Activated naive CD8-positive, alpha-beta T cell treated with anti-CD3 and anti-CD28 coated beads, Interleukin-2, amount 10 ng/mL, durations not matched to agents 7 days and 5 days (primary cell): ENCODE results near the gene HOMEZ. TPM values are rescaled to one million over a fixed set of nuclear protein-coding genes. Genes with fewer than 3 reads are reported as not detected.
A peak's percentile ranks its signal among the peaks of the same experiment; 100 is the strongest.
"Not testable (repeated sequence)": the region's sequence is repeated elsewhere in the genome, so short reads cannot be mapped to it uniquely, and the experiment has no call there.

Experiments used
- ATAC-seq: fragments of 150-1000 bp; cut with Tn5 transposase; one replicate; pipeline ENCODE4 v1.10.0; 2021; ENCODE audit warnings: low read depth, moderate library complexity
- POLR2A ChIA-PET: fragments of 350-600 bp; sonication (Branson Sonifier 250); formaldehyde crosslinking; loops from one replicate; lab custom pipeline; 2021; ENCODE audit warnings: antibody characterized with exemption; lab: Charles Lee
- DNase-seq: peaks from one replicate; pipeline ENCODE4 v3.0.0; 2021
- H3K27ac Mint-ChIP-seq: one replicate; pipeline ENCODE4 v1.8.0; 2022; ENCODE audit warnings: mild to moderate bottlenecking, mixed read lengths
- H3K27me3 Mint-ChIP-seq: one replicate; pipeline ENCODE4 v1.8.0; 2022; ENCODE audit warnings: mild to moderate bottlenecking, moderate library complexity, mixed read lengths
- H3K36me3 Mint-ChIP-seq: one replicate; pipeline ENCODE4 v1.8.0; 2021; ENCODE audit warnings: mild to moderate bottlenecking, mixed read lengths
- H3K4me1 Mint-ChIP-seq: one replicate; pipeline ENCODE4 v1.8.0; 2021; ENCODE audit warnings: mixed read lengths
- H3K4me3 Mint-ChIP-seq: one replicate; pipeline ENCODE4 v1.8.0; 2022; ENCODE audit warnings: mild to moderate bottlenecking, moderate library complexity, mixed read lengths
- H3K9me3 Mint-ChIP-seq: one replicate; pipeline ENCODE4 v1.8.0; 2021; ENCODE audit warnings: mixed read lengths
- total RNA-seq, 2 experiments: library from RNA; stranded (reverse); gene quantifications; one replicate each; pipeline ENCODE4 v1.2.3, GENCODE V29; 2021

HOMEZ gene
- total RNA-seq, 2 experiments from 2014 or later: 11.8 to 12.8 TPM

DNA sequence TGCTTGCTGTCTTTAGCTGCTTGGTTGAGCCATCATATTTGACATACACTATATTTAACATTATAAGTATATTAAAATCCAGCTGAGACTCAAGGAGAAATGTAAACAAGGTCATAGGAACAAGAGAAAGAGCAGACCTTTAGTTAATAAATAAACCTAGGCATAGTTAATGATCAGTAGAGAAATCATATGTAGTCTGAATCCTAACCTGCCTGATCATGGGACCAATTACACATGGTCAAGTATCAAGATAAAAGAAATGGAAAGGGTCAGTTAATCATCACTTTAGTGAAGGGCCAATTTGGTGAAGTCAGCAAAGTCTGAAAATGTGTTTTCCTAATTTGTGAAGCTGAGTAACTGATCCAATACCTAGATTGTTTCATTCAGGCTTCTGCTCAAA is 40.6 kb downstream of the HOMEZ start:
- no peaks in the 10 kb centered on the region for H3K9me3 Mint-ChIP-seq
- ATAC-seq: no peak
- no peaks in the 10 kb centered on the region for H3K36me3 Mint-ChIP-seq
- H3K4me1 Mint-ChIP-seq: no peaks in the 10 kb centered on the region
- H3K27ac Mint-ChIP-seq: no peak overlapping the region
- peaks cover 15% of the 10 kb centered on the region for H3K27me3 Mint-ChIP-seq
- H3K4me3 Mint-ChIP-seq: no peak overlapping the region
- POLR2A ChIA-PET: no interaction called here
- DNase-seq: no peak

DNA sequence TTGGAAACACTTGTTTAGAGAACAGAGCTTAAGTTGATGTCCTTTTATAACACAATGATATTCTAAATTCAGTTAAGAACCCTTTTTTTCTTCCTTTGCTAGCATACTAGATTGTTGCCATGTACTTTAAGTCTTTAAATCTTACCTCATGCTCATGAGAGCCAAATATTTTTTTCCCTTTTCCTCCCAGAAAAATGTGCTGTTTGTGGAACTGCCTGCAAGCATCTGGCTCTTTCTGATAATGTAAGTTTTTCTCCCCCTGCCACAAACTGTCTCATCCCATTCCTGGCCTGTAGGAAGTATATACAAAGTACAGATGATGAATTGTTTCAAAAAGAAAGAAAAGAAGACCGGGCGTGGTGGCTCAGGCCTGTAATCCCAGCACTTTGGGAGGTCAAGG is 42.9 kb downstream of the HOMEZ start:
- no peak for ATAC-seq
- DNase-seq: no peak
- POLR2A ChIA-PET: no interaction called here
- Mint-ChIP-seq H3K4me3 (no peak overlapping the region), H3K9me3 (no peaks in the 10 kb centered on the region), H3K27me3 (peaks cover 15% of the 10 kb centered on the region), H3K4me1 (peaks cover under 1% of the 10 kb centered on the region), H3K27ac (no peak overlapping the region), H3K36me3 (no peaks in the 10 kb centered on the region)

DNA sequence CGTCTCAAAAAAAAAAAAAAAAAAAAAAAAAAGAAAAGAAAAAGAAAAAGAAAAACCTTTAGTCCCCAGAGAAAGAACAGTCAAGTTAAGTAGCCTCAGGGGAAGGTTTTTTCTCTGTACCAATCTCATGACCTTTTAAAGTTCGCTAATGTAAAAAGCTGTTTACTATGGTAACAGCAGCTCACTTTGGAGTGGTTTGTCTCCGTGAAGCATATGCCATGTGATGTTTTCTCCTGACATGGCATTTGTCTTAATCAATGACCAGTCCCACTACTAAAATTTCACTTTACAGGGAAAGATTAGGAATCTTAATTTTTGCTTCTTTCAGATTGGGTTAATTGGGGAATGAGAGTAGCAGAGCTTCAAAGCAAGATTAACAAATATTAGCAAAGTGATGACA is 43.9 kb downstream of the HOMEZ start:
- POLR2A ChIA-PET: no interaction called here
- ATAC-seq: no peak
- Mint-ChIP-seq H3K27ac (no peak overlapping the region), H3K27me3 (peaks cover 22% of the 10 kb centered on the region), H3K4me3 (no peak overlapping the region), H3K4me1 (peaks cover 7% of the 10 kb centered on the region), H3K36me3 (no peaks in the 10 kb centered on the region), H3K9me3 (no peaks in the 10 kb centered on the region)
- DNase-seq: no peak

DNA sequence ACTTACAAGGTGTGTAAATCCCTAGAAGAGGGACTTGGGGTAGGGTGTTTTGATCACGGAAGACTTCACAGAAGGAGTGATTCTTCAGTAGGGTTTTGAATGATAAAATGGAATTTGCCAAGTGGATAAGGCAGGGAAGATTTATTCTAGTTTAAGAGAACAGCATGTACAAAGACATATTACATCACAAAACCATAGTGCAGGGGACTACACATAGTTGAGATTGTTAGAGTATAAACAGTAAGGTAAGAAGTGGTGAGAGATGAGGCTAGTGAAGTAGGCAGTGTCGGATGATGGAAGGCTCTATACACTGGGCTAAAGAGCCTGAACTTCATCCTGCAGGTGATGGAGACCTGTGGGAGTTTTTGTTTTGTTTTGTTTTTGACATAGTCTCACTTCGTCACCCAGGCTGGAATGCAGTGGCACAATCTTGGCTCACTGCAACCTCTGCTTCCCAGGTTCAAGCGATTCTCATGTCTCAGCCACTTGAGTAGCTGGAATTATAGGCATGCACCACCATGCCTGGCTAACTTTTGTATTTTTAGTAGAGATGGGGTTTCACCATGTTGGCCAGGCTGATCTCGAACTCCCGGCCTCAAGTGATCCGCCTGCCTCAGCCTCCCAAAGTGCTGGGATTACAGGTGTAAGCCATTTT is 44.7 kb downstream of the HOMEZ start:
- H3K9me3 Mint-ChIP-seq, ATAC-seq, H3K27ac Mint-ChIP-seq, POLR2A ChIA-PET, H3K4me3 Mint-ChIP-seq, H3K36me3 Mint-ChIP-seq, DNase-seq, H3K4me1 Mint-ChIP-seq: not testable (repeated sequence)
- peaks cover 27% of the 10 kb centered on the region for H3K27me3 Mint-ChIP-seq

DNA sequence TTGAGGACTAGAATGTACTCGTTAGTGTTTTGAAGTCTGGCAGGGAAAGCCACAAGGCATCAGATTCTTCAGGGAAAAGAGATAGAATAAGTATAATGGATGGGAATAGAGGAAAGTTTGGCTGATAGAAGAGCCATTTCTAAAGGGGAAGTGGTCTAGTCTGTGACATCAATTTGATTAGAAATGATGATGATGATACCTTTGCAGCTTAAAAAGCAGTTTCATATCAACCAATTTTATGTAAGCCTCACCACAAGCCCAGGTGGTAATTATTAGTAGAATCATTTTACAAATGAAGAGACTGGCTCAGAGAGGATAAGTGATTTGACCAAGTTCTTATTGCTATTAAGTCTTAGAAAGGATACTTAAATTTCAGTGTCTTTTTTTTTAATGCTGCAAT is 45.3 kb downstream of the HOMEZ start:
- peaks cover 30% of the 10 kb centered on the region for H3K27me3 Mint-ChIP-seq
- no peak overlapping the region for H3K27ac Mint-ChIP-seq
- DNase-seq (no peak), ATAC-seq (no peak)
- no peak overlapping the region for H3K4me3 Mint-ChIP-seq
- POLR2A ChIA-PET: no interaction called here
- no peaks in the 10 kb centered on the region for H3K9me3 Mint-ChIP-seq
- H3K4me1 Mint-ChIP-seq: peaks cover 7% of the 10 kb centered on the region
- no peaks in the 10 kb centered on the region for H3K36me3 Mint-ChIP-seq

DNA sequence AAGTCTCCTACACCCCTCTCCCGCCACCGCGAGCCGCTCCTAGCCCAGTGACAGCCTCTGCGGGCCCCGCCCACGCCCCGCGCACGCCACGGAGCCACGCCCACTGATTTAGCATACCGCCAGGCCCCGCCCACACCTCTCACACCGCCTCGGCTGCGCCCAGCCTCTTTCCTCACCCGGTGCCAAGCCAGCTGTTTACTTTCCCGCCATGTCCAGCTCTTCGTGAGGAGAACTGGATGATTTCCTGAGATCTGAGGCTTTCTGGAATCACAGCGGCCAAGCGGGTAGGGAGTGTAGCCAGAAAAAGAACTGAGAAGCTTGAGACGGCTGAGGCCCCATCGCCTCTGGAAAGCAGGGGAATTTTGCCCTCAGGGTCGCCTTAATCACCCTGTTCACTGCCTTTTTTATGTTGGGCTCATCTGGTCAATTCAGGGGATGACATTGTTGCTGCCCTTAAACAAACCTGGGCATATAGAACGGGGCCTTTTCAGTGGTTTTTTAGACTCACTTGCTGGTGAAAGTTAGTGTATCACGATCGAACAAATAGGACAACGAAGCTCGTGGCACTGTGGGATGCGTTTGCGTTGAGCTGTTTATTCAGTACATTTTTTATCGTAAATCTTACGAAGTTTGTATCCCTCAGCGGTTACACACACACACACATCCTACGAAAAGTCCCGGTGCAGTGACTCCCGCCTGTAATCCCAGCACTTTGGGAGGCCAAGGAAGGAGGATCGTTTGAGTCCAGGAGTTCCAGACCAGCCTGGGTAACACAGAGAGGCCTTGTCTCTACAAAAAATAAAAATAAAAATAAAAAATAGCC is 47.9 kb downstream of the HOMEZ start, which contains the start of gene RNF212B:
RNF212B (plus strand) TSS at position 165 of the 823 bp plus-strand sequence. CDS start 2,410 bp downstream, outside the sequence.
- POLR2A ChIA-PET: interaction anchor here (0.5 kb wide), 1 partner anchor 65 kb away, joined by 3 read pairs; no protein-coding TSS in a partner anchor
- Mint-ChIP-seq H3K36me3 (no peaks in the 10 kb centered on the region), H3K9me3 (no peaks in the 10 kb centered on the region), H3K4me1 (peaks cover 7% of the 10 kb centered on the region), H3K27me3 (peaks cover 25% of the 10 kb centered on the region), H3K4me3 (peak within 1 kb of the TSS; percentile 66), H3K27ac (no peak within 1 kb of the TSS)
- ATAC-seq (peak; percentile 95), DNase-seq (peak; percentile 86)

DNA sequence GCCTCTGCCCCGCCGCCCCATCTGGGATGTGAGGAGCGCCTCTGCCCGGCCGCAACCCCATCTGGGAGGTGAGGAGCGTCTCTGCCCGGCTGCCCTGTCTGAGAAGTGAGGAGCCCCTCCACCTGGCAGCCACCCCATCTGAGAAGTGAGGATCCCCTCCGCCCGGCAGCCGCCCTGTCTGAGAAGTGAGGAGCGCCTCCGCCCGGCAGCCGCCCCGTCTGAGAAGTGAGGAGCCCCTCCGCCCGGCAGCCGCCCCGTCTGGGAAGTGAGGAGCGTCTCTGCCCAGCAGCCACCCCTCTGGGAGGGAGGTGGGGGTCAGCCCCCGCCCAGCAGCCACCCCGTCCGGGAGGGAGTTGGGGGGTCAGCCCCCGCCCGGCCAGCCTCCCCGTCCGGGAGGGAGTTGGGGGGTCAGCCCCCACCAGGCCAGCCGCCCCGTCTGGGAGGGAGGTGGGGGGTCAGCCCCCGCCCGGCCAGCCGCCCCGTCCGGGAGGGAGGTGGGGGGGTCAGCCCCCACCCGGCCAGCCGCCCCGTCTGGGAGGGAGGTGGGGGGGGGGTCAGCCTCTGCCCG is 53.6 kb downstream of the HOMEZ start:
- H3K4me1 Mint-ChIP-seq, POLR2A ChIA-PET, ATAC-seq, DNase-seq, H3K4me3 Mint-ChIP-seq, H3K27ac Mint-ChIP-seq, H3K9me3 Mint-ChIP-seq, H3K36me3 Mint-ChIP-seq: not testable (repeated sequence)
- H3K27me3 Mint-ChIP-seq: peaks cover 15% of the 10 kb centered on the region

DNA sequence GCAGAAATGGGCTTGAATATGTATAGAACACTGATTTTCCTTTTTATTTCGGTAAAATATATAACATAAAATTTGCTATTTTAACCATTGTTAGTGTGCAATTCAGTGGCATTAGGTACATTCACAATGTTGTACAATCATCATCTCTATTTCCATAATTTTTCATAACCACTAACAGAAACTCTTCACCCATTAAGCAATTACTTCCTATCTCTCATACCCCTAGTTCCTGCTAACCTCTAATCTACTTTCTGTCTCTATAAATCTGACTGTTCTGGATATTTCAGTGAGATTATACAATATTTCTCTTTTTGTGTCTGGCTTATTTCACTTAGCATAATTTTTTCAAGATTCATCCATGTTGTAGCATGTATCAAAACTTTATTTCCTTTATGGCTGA is 57.1 kb downstream of the HOMEZ start:
- ATAC-seq (no peak), DNase-seq (no peak)
- Mint-ChIP-seq H3K9me3 (peaks cover 1% of the 10 kb centered on the region), H3K4me1 (no peaks in the 10 kb centered on the region), H3K27me3 (peaks cover 11% of the 10 kb centered on the region), H3K36me3 (no peaks in the 10 kb centered on the region), H3K27ac (no peak overlapping the region), H3K4me3 (no peak overlapping the region)
- POLR2A ChIA-PET: no interaction called here

DNA sequence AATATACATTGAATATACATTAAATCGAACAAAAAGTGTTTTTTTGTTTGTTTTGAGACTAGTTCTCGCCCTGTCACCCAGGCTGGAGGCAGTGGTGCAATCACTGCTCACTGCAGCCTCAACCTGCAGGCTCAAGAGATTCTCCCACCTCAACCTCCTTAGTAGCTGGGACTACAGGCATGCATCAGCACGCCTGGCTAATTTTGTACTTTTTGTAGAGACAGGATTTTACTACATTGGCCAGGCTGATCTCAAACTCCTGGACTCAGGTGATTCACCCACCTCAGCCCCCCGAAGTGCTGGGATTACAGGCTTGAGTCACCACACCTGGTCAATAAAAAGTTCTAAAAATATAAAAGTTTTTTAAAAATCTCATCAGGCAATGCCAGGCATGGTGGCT is 58.4 kb downstream of the HOMEZ start:
- peaks cover 1% of the 10 kb centered on the region for H3K9me3 Mint-ChIP-seq
- no peaks in the 10 kb centered on the region for H3K4me1 Mint-ChIP-seq
- peaks cover 17% of the 10 kb centered on the region for H3K27me3 Mint-ChIP-seq
- H3K4me3 Mint-ChIP-seq: no peak overlapping the region
- POLR2A ChIA-PET: no interaction called here
- no peaks in the 10 kb centered on the region for H3K36me3 Mint-ChIP-seq
- ATAC-seq: no peak
- DNase-seq: no peak
- H3K27ac Mint-ChIP-seq: no peak overlapping the region

DNA sequence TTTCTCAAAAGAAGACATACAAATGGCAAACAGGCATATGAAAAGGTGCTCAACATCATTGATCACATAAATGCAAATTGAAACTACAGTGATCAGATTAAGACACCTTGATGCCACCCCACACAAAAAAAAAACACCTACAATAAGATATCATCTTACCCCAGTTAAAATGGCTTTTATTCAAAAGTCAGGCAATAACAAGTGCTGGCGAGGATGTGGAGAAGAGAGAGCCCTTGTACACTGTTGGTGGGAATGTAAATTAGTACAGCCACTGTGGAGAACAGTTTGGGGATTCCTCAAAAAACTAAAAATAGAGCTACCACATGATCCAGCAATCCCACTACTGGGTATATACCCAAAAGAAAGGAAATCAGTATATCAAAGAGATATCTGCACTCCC is 61.0 kb downstream of the HOMEZ start:
- DNase-seq, H3K4me1 Mint-ChIP-seq, POLR2A ChIA-PET, H3K36me3 Mint-ChIP-seq, H3K9me3 Mint-ChIP-seq, ATAC-seq, H3K4me3 Mint-ChIP-seq, H3K27ac Mint-ChIP-seq: not testable (repeated sequence)
- peaks cover 35% of the 10 kb centered on the region for H3K27me3 Mint-ChIP-seq

Other genes with a start within 250 kb of the HOMEZ start
- not detected for gene PSMB11, start 243.9 kb downstream of the HOMEZ start, total RNA-seq
- 1 to 10 TPM; 2.3 to 2.4 TPM for gene CDH24, start 228.6 kb downstream of the HOMEZ start, total RNA-seq
- 100 to 1,000 TPM; 212 to 214 TPM for gene ACIN1, start 191.0 kb downstream of the HOMEZ start, total RNA-seq
- gene C14orf119, start 190.6 kb downstream of the HOMEZ start, total RNA-seq: 10 to 100 TPM; 46.6 to 47.4 TPM
- not detected for gene CIROP, start 181.1 kb downstream of the HOMEZ start, total RNA-seq
- gene CEBPE, start 166.9 kb downstream of the HOMEZ start, total RNA-seq: 1 to 10 TPM; 1.8 to 2.1 TPM
- gene SLC7A8, start 102.5 kb downstream of the HOMEZ start, total RNA-seq: 1 to 10 TPM; 1.8 to 3.1 TPM
- not detected for gene RNF212B, start 48.2 kb downstream of the HOMEZ start, total RNA-seq
- gene PPP1R3E, start 16.7 kb upstream of the HOMEZ start, total RNA-seq: 10 to 100 TPM; 50.8 to 51.7 TPM
- 1 to 10 TPM; 3.7 to 5.7 TPM for gene BCL2L2, start 20.7 kb upstream of the HOMEZ start, total RNA-seq
- gene PABPN1, start 35.3 kb upstream of the HOMEZ start, total RNA-seq: 100 to 1,000 TPM; 207 to 208 TPM
- 1 to 10 TPM; 3.4 to 4.8 TPM for gene SLC22A17, start 66.8 kb upstream of the HOMEZ start, total RNA-seq
- not detected for gene EFS, start 79.0 kb upstream of the HOMEZ start, total RNA-seq
- gene IL25, start 86.7 kb upstream of the HOMEZ start, total RNA-seq: under 1 TPM in 1 of 2 experiments, not detected in 1; 0.39 TPM
- not detected for gene CMTM5, start 90.9 kb upstream of the HOMEZ start, total RNA-seq
- not detected for gene MYH6, start 122.1 kb upstream of the HOMEZ start, total RNA-seq
- gene MYH7, start 149.5 kb upstream of the HOMEZ start, total RNA-seq: not detected
- gene NGDN, start 183.6 kb upstream of the HOMEZ start, total RNA-seq: 10 to 100 TPM; 48.0 to 50.8 TPM